Globus pallidus (tissue), 1 donor: ENCODE measurements around the gene DUS2.

Experiments used
- DNase-seq: peaks from one replicate; pipeline ENCODE4 v3.0.0-alpha.2; 2015; ENCODE audit warnings: low spot score

The DUS2 gene

GRCh38 chr16:68128577-68129305, 105.7 kb downstream of the DUS2 start:
- no peak for DNase-seq
